NCI-H146 treated with DMSO at 0.1 percent for 48 hours (cell line): Measurements from ENCODE around the gene HOXC9.

Experiments used
- DNase-seq: peaks from one replicate; lab custom pipeline; 2025; ENCODE audit not compliant: unreplicated experiment; lab: John Stamatoyannopoulos, UW

HOXC9 gene

GRCh38 chr12:54051026-54051842 is 51.3 kb downstream of the HOXC9 start:
- DNase-seq, result no peak

GRCh38 chr12:54051874-54052437 is 52.0 kb downstream of the HOXC9 start:
- no peak for DNase-seq

- no peak for DNase-seq
Measured at GRCh38 chr12:54052438-54053002, 52.6 kb downstream of the HOXC9 start.
